A673 (cell line): ENCODE measurements around the gene B4GALNT4. TPM values are rescaled to one million over a fixed set of nuclear protein-coding genes. Genes with fewer than 3 reads are reported as not detected.

ENCODE experiments used
- BruUV-seq: library from RNA; stranded (reverse); fragments of 400-500 nt; replicated peaks from 2 replicates; lab custom pipeline; 2021; lab: Mats Ljungman, UMichigan
- CTCF ChIA-PET: fragments of 300-600 bp; sonication (Branson Sonifier 250); formaldehyde crosslinking; loops from one replicate; lab custom pipeline; 2022; ENCODE audit warnings: antibody characterized with exemption; lab: Charles Lee
- POLR2A ChIA-PET: fragments of 300-600 bp; sonication (Branson Sonifier 250); formaldehyde crosslinking; loops from one replicate; lab custom pipeline; 2022; ENCODE audit warnings: antibody characterized with exemption; ENCODE audit not compliant: low non-redundant PET; lab: Charles Lee
- DNase-seq: peaks from one replicate; pipeline ENCODE4 v3.0.0-alpha.2; 2015; ENCODE audit warnings: low spot score
- H3K27ac ChIP-seq: fragments of 200-600 bp; sonication (generic); 2 replicates; pipeline ENCODE4 v1.5.1; 2016; ENCODE audit warnings: mixed run types, low read depth, mild to moderate bottlenecking, mixed read lengths, antibody characterized with exemption, low read length; ENCODE audit not compliant: poor library complexity, severe bottlenecking
- H3K27me3 ChIP-seq: fragments of 200-600 bp; sonication (generic); replicated peaks from 2 replicates; pipeline ENCODE4 v1.6.1; 2017; ENCODE audit warnings: mixed run types, low read depth, mild to moderate bottlenecking, mixed read lengths, antibody characterized with exemption, low read length; ENCODE audit not compliant: insufficient read depth, poor library complexity
- H3K36me3 ChIP-seq: fragments of 200-600 bp; sonication (generic); 2 replicates; pipeline ENCODE4 v1.6.1; 2016; ENCODE audit warnings: mixed run types, mild to moderate bottlenecking, mixed read lengths, antibody characterized with exemption, low read length; ENCODE audit not compliant: insufficient read depth, poor library complexity, severe bottlenecking
- H3K4me1 ChIP-seq: fragments of 200-600 bp; sonication (generic); 2 replicates; pipeline ENCODE4 v1.6.1; 2017; ENCODE audit warnings: mixed run types, mild to moderate bottlenecking, mixed read lengths, antibody characterized with exemption, low read length; ENCODE audit not compliant: insufficient read depth, poor library complexity, severe bottlenecking
- H3K4me3 ChIP-seq: fragments of 200-600 bp; sonication (generic); 2 replicates; pipeline ENCODE4 v1.5.1; 2016; ENCODE audit warnings: low read depth, mixed run types, mild to moderate bottlenecking, mixed read lengths, low read length; ENCODE audit not compliant: poor library complexity, severe bottlenecking
- H3K9me3 ChIP-seq: fragments of 200-600 bp; sonication (generic); 2 replicates; pipeline ENCODE4 v1.6.1; 2016; ENCODE audit warnings: mixed run types, low read depth, mild to moderate bottlenecking, mixed read lengths, antibody characterized with exemption, low read length; ENCODE audit not compliant: poor library complexity, severe bottlenecking
- EZH2 ChIP-seq: fragments of 200-600 bp; sonication (generic); IDR thresholded peaks from 2 replicates; pipeline ENCODE4 v1.6.1; 2017; ENCODE audit warnings: borderline replicate concordance, low read depth, mild to moderate bottlenecking, mixed read lengths, antibody characterized with exemption, low read length; ENCODE audit not compliant: poor library complexity, severe bottlenecking
- intact Hi-C: fragments of 100-400 bp; cut with micrococcal nuclease; formaldehyde crosslinking; loops from one replicate; pipeline ENCODE4 v1.10.0; 2022; ENCODE audit not compliant: unreplicated experiment
- total RNA-seq: library from RNA; stranded (reverse); gene quantifications from 2 replicates; pipeline ENCODE4 v1.2.3, GENCODE V29; 2021
- TF ChIP-seq, protein P1 (sequence below): fragments of 300-800, 200-600 bp; sonication (generic); conservative IDR thresholded peaks from 2 replicates; pipeline ENCODE4 v1.5.1; 2017; ENCODE audit warnings: low read depth, mild to moderate bottlenecking, antibody characterized with exemption, low read length, moderate library complexity, mixed read lengths

Gene B4GALNT4
- total RNA-seq, 1 experiment from 2014 or later, result 19.0 TPM

- intact Hi-C loops, result no loop called here
- H3K27me3 ChIP-seq, result no peaks in the 10 kb centered on the region
- H3K36me3 ChIP-seq, result no peaks in the 10 kb centered on the region
- peaks cover 10% of the 10 kb centered on the region for H3K4me1 ChIP-seq
- TF ChIP-seq EZH2, result no peak
- TF ChIP-seq, protein P1, sequence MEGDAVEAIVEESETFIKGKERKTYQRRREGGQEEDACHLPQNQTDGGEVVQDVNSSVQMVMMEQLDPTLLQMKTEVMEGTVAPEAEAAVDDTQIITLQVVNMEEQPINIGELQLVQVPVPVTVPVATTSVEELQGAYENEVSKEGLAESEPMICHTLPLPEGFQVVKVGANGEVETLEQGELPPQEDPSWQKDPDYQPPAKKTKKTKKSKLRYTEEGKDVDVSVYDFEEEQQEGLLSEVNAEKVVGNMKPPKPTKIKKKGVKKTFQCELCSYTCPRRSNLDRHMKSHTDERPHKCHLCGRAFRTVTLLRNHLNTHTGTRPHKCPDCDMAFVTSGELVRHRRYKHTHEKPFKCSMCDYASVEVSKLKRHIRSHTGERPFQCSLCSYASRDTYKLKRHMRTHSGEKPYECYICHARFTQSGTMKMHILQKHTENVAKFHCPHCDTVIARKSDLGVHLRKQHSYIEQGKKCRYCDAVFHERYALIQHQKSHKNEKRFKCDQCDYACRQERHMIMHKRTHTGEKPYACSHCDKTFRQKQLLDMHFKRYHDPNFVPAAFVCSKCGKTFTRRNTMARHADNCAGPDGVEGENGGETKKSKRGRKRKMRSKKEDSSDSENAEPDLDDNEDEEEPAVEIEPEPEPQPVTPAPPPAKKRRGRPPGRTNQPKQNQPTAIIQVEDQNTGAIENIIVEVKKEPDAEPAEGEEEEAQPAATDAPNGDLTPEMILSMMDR, result no peak
- DNase-seq, result no peak
- POLR2A ChIA-PET, result no interaction called here
- no peak overlapping the region for H3K4me3 ChIP-seq
- no TSS peak for BruUV-seq
- no peak overlapping the region for H3K27ac ChIP-seq
- no peaks in the 10 kb centered on the region for H3K9me3 ChIP-seq
- CTCF ChIA-PET, result no interaction called here
Observed at GRCh38 chr11:330307-330693, 39.0 kb upstream of the B4GALNT4 start.

DNA sequence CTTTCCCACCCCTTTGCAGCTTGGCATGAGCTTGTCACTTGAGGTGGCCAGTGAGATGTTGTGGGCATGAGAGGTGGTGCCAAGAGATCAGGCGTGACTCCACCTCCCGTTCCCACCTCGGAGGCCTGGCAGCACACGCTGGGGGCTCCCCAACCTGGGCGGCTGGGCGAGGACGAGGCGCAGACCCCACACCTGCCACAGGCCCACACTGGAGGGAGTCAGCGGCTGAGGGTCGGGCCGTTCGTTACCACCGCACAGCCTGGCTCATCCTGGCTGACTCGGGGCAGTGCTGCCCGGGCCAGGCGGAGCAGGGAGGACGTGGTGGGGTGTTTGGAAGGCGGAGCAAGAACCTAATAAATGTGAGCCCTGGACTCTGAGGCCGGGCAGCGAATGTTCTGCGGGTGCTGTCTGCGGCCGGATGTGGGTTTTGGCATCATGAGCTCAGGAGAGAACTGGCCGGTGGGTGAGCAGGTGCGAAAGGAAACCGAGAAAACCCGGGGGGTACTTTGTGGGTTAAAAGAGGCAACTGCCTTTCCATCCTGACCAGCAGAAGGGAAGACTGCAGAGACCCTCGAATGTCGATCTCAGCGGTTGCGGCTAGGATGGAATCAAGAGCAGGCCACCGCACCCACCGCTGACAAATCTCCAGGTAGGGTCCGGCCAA, 38.5 kb upstream of the B4GALNT4 start:
- Histone ChIP-seq H3K27me3 (no peaks in the 10 kb centered on the region), H3K27ac (no peak overlapping the region), H3K4me3 (no peak overlapping the region), H3K36me3 (no peaks in the 10 kb centered on the region), H3K4me1 (peaks cover 15% of the 10 kb centered on the region), H3K9me3 (no peaks in the 10 kb centered on the region)
- TF ChIP-seq, protein P1, result no peak
- no peak for TF ChIP-seq EZH2
- no TSS peak for BruUV-seq
- CTCF ChIA-PET, result no interaction called here
- intact Hi-C loops, result no loop called here
- DNase-seq, result no peak
- POLR2A ChIA-PET, result no interaction called here

- TF ChIP-seq, protein P1, result no peak
- no peak for TF ChIP-seq EZH2
- H3K36me3 ChIP-seq, result no peaks in the 10 kb centered on the region
- POLR2A ChIA-PET, result no interaction called here
- no peaks in the 10 kb centered on the region for H3K27me3 ChIP-seq
- no peak for DNase-seq
- CTCF ChIA-PET, result no interaction called here
- no peak overlapping the region for H3K4me3 ChIP-seq
- BruUV-seq, result no TSS peak
- intact Hi-C loops, result no loop called here
- no peak overlapping the region for H3K27ac ChIP-seq
- H3K4me1 ChIP-seq, result peaks cover 19% of the 10 kb centered on the region
- no peaks in the 10 kb centered on the region for H3K9me3 ChIP-seq
Observed at GRCh38 chr11:331358-332060, 37.8 kb upstream of the B4GALNT4 start.
